Stimulated activated naive CD8-positive, alpha-beta T cell treated with anti-CD3 and anti-CD28 coated beads, Interleukin-15, amount 100 ng/mL, for 72 hours (primary cell): ENCODE data around the gene MRM3.
"Not testable (repeated sequence)": the region's sequence is repeated elsewhere in the genome, so short reads cannot be mapped to it uniquely, and the experiment has no call there.

ENCODE experiments used
- ATAC-seq: fragments of 150-1000 bp; cut with Tn5 transposase; 2 replicates; pipeline ENCODE4 v1.10.0; 2021; ENCODE audit warnings: mild to moderate bottlenecking, moderate library complexity
- DNase-seq, 2 donors: peaks; one replicate each; pipeline ENCODE4 v3.0.0; 2021 to 2022
- H3K27ac Mint-ChIP-seq, 2 donors: one replicate each; pipeline ENCODE4 v1.8.0; 2022; ENCODE audit warnings: mild to moderate bottlenecking in 2 of 2, mixed read lengths in 2 of 2, moderate library complexity in 2 of 2
- H3K27me3 Mint-ChIP-seq: one replicate; pipeline ENCODE4 v1.8.0; 2022; ENCODE audit warnings: mixed read lengths
- H3K4me1 Mint-ChIP-seq: one replicate; pipeline ENCODE4 v1.8.0; 2022; ENCODE audit warnings: mild to moderate bottlenecking, mixed read lengths
- H3K4me3 Mint-ChIP-seq, 2 donors: one replicate each; pipeline ENCODE4 v1.8.0; 2022; ENCODE audit warnings: mild to moderate bottlenecking in 2 of 2, mixed read lengths in 2 of 2, moderate library complexity in 1 of 2
- H3K9me3 Mint-ChIP-seq, 2 donors: one replicate each; pipeline ENCODE4 v1.8.0; 2022; ENCODE audit warnings: mixed read lengths in 2 of 2

The MRM3 gene

GRCh38 chr17:784143-784542, 2.0 kb downstream of the MRM3 start:
- peaks cover 36% of the 10 kb centered on the region for H3K4me1 Mint-ChIP-seq
- no peak for DNase-seq
- H3K27ac Mint-ChIP-seq, result peak overlapping the region in 1 of 2 donors; percentile 69
- peak overlapping the region; percentile 95 to 98 for H3K4me3 Mint-ChIP-seq
- no peak for ATAC-seq
- H3K9me3 Mint-ChIP-seq, result no peaks in the 10 kb centered on the region
- no peaks in the 10 kb centered on the region for H3K27me3 Mint-ChIP-seq

- H3K27ac Mint-ChIP-seq, H3K4me3 Mint-ChIP-seq, H3K27me3 Mint-ChIP-seq, H3K9me3 Mint-ChIP-seq, ATAC-seq, DNase-seq: not testable (repeated sequence)
- peaks cover 36% of the 10 kb centered on the region for H3K4me1 Mint-ChIP-seq
Observed at GRCh38 chr17:785901-786300, 3.7 kb downstream of the MRM3 start.

GRCh38 chr17:787641-788221, 5.6 kb downstream of the MRM3 start:
- H3K27ac Mint-ChIP-seq, result no peak overlapping the region
- H3K27me3 Mint-ChIP-seq, result no peaks in the 10 kb centered on the region

GRCh38 chr17:788551-788950, 6.4 kb downstream of the MRM3 start:
- Mint-ChIP-seq H3K4me3 (no peak overlapping the region), H3K9me3 (no peaks in the 10 kb centered on the region), H3K27ac (no peak overlapping the region), H3K27me3 (no peaks in the 10 kb centered on the region), H3K4me1 (peaks cover 22% of the 10 kb centered on the region)
- no peak for ATAC-seq
- no peak for DNase-seq

More at GRCh38 chr17:787641-788221, 5.6 kb downstream of the MRM3 start:
- no peaks in the 10 kb centered on the region for H3K9me3 Mint-ChIP-seq
- no peak overlapping the region for H3K4me3 Mint-ChIP-seq
- no peak for ATAC-seq
- no peak for DNase-seq
- peaks cover 29% of the 10 kb centered on the region for H3K4me1 Mint-ChIP-seq

GRCh38 chr17:789160-789840, 7.1 kb downstream of the MRM3 start:
- Mint-ChIP-seq H3K27ac (peak overlapping the region in 1 of 2 donors; percentile 78), H3K4me3 (no peak overlapping the region), H3K27me3 (no peaks in the 10 kb centered on the region), H3K9me3 (no peaks in the 10 kb centered on the region), H3K4me1 (peaks cover 14% of the 10 kb centered on the region)
- no peak for ATAC-seq
- no peak for DNase-seq

- not testable (repeated sequence) for H3K9me3 Mint-ChIP-seq, H3K27ac Mint-ChIP-seq, DNase-seq, H3K4me3 Mint-ChIP-seq, ATAC-seq, H3K27me3 Mint-ChIP-seq
- H3K4me1 Mint-ChIP-seq, result peaks cover 15% of the 10 kb centered on the region
Observed at GRCh38 chr17:789931-790873, 8.0 kb downstream of the MRM3 start.

- not testable (repeated sequence) for H3K27me3 Mint-ChIP-seq, ATAC-seq, DNase-seq, H3K27ac Mint-ChIP-seq, H3K9me3 Mint-ChIP-seq, H3K4me3 Mint-ChIP-seq
- peaks cover 15% of the 10 kb centered on the region for H3K4me1 Mint-ChIP-seq
Observed at GRCh38 chr17:790874-791247, 8.7 kb downstream of the MRM3 start.

- ATAC-seq, result no peak
- DNase-seq, result no peak
- Mint-ChIP-seq H3K4me3 (no peak overlapping the region), H3K27me3 (no peaks in the 10 kb centered on the region), H3K4me1 (peaks cover 15% of the 10 kb centered on the region), H3K27ac (no peak overlapping the region), H3K9me3 (no peaks in the 10 kb centered on the region)
Observed at GRCh38 chr17:791829-792228, 9.7 kb downstream of the MRM3 start.

GRCh38 chr17:792277-792676, 10.1 kb downstream of the MRM3 start:
- ATAC-seq, result no peak
- H3K27me3 Mint-ChIP-seq, result no peaks in the 10 kb centered on the region
- H3K9me3 Mint-ChIP-seq, result no peaks in the 10 kb centered on the region
- H3K4me1 Mint-ChIP-seq, result peaks cover 15% of the 10 kb centered on the region
- no peak overlapping the region for H3K4me3 Mint-ChIP-seq
- no peak for DNase-seq
- no peak overlapping the region for H3K27ac Mint-ChIP-seq

GRCh38 chr17:794876-795275, 12.7 kb downstream of the MRM3 start:
- DNase-seq (peak; percentile 28 to 39), ATAC-seq (peak; percentile 72)
- Mint-ChIP-seq H3K27me3 (no peaks in the 10 kb centered on the region), H3K4me3 (peak overlapping the region in 1 of 2 donors; percentile 2), H3K9me3 (no peaks in the 10 kb centered on the region), H3K4me1 (peaks cover 12% of the 10 kb centered on the region), H3K27ac (peak overlapping the region in 1 of 2 donors; percentile 67)

- no peak overlapping the region for H3K4me3 Mint-ChIP-seq
- no peaks in the 10 kb centered on the region for H3K27me3 Mint-ChIP-seq
- DNase-seq (no peak), ATAC-seq (no peak)
- peak overlapping the region in 1 of 2 donors; percentile 66 for H3K27ac Mint-ChIP-seq
- H3K9me3 Mint-ChIP-seq, result no peaks in the 10 kb centered on the region
- H3K4me1 Mint-ChIP-seq, result peaks cover 8% of the 10 kb centered on the region
Observed at GRCh38 chr17:795276-795675, 13.1 kb downstream of the MRM3 start.

- H3K9me3 Mint-ChIP-seq, result no peaks in the 10 kb centered on the region
- no peak overlapping the region for H3K27ac Mint-ChIP-seq
- H3K4me1 Mint-ChIP-seq, result peaks cover 8% of the 10 kb centered on the region
- no peak for DNase-seq
- ATAC-seq, result no peak
- no peak overlapping the region for H3K4me3 Mint-ChIP-seq
- no peaks in the 10 kb centered on the region for H3K27me3 Mint-ChIP-seq
Observed at GRCh38 chr17:795721-796120, 13.6 kb downstream of the MRM3 start.

- Mint-ChIP-seq H3K27me3 (no peaks in the 10 kb centered on the region), H3K4me3 (no peak overlapping the region), H3K4me1 (peaks cover 8% of the 10 kb centered on the region), H3K9me3 (no peaks in the 10 kb centered on the region), H3K27ac (no peak overlapping the region)
- ATAC-seq (no peak), DNase-seq (no peak)
Observed at GRCh38 chr17:796609-797008, 14.5 kb downstream of the MRM3 start.

- Mint-ChIP-seq H3K4me3 (no peak overlapping the region), H3K27ac (no peak overlapping the region), H3K27me3 (no peaks in the 10 kb centered on the region), H3K9me3 (no peaks in the 10 kb centered on the region), H3K4me1 (peaks cover 8% of the 10 kb centered on the region)
- ATAC-seq (no peak), DNase-seq (no peak)
Observed at GRCh38 chr17:797236-797840, 15.2 kb downstream of the MRM3 start.

- peaks cover 8% of the 10 kb centered on the region for H3K4me1 Mint-ChIP-seq
- DNase-seq (no peak), ATAC-seq (no peak)
- no peak overlapping the region for H3K4me3 Mint-ChIP-seq
- H3K27ac Mint-ChIP-seq, result no peak overlapping the region
- H3K27me3 Mint-ChIP-seq, result no peaks in the 10 kb centered on the region
- no peaks in the 10 kb centered on the region for H3K9me3 Mint-ChIP-seq
Observed at GRCh38 chr17:798246-798645, 16.1 kb downstream of the MRM3 start.
